PFSK-1 (cell line): Measurements from ENCODE around the gene SPEM1.

ENCODE experiments used
- FOXP2 ChIP-seq: optimal IDR thresholded peaks from 2 replicates; pipeline ENCODE3; 2011; ENCODE audit warnings: borderline replicate concordance, control low read depth, inconsistent platforms; ENCODE audit not compliant: insufficient read depth; ENCODE audit errors: extremely low read length, extremely low read depth
- POLR2AphosphoS5 ChIP-seq: IDR thresholded peaks from 2 replicates; pipeline ENCODE4 v1.6.1; 2012; ENCODE audit warnings: low read depth, mild to moderate bottlenecking, control low read depth, low read length, moderate library complexity
- SIN3A ChIP-seq: IDR thresholded peaks from 2 replicates; pipeline ENCODE4 v1.6.1; 2012; ENCODE audit warnings: mild to moderate bottlenecking, low read length, moderate library complexity, borderline replicate concordance; ENCODE audit not compliant: insufficient read depth
- TAF1 ChIP-seq: IDR thresholded peaks from 2 replicates; pipeline ENCODE4 v1.6.1; 2012; ENCODE audit warnings: low read length, control low read depth, borderline replicate concordance; ENCODE audit not compliant: insufficient read depth
- TF ChIP-seq, protein P1 (sequence below), 2 experiments: IDR thresholded peaks; 2 replicates each; pipeline versions ENCODE4 v1.6.1 to v1.8.0; 2011 to 2012; ENCODE audit warnings: low read depth in 2 of 2, low read length in 2 of 2, control low read depth in 1 of 2, inconsistent platforms in 1 of 2, mild to moderate bottlenecking in 1 of 2, moderate library complexity in 1 of 2; ENCODE audit not compliant: insufficient read depth in 1 of 2

SPEM1 gene

DNA sequence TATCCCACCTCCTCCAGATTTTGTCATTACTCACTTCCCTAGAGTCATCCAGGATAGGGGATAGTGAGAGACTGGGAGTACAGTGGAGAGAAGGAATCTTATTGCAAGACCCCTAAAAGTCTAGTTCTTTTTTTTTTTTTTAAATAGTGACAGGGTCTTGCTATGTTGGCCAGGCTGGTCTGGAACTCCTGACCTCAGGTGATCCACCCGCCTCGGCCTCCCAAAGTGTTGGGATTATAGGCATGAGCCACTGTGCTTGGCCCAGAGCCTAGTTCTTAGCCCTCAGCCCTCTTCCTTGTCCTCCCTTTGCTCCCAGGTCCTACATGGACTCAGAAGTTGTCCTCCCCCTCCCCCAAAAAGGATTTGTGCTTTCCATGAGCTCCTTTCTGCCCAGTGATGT is 22.0 kb downstream of the SPEM1 start:
- TF ChIP-seq FOXP2: no peak
- TF ChIP-seq, protein P1, sequence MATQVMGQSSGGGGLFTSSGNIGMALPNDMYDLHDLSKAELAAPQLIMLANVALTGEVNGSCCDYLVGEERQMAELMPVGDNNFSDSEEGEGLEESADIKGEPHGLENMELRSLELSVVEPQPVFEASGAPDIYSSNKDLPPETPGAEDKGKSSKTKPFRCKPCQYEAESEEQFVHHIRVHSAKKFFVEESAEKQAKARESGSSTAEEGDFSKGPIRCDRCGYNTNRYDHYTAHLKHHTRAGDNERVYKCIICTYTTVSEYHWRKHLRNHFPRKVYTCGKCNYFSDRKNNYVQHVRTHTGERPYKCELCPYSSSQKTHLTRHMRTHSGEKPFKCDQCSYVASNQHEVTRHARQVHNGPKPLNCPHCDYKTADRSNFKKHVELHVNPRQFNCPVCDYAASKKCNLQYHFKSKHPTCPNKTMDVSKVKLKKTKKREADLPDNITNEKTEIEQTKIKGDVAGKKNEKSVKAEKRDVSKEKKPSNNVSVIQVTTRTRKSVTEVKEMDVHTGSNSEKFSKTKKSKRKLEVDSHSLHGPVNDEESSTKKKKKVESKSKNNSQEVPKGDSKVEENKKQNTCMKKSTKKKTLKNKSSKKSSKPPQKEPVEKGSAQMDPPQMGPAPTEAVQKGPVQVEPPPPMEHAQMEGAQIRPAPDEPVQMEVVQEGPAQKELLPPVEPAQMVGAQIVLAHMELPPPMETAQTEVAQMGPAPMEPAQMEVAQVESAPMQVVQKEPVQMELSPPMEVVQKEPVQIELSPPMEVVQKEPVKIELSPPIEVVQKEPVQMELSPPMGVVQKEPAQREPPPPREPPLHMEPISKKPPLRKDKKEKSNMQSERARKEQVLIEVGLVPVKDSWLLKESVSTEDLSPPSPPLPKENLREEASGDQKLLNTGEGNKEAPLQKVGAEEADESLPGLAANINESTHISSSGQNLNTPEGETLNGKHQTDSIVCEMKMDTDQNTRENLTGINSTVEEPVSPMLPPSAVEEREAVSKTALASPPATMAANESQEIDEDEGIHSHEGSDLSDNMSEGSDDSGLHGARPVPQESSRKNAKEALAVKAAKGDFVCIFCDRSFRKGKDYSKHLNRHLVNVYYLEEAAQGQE (IDR thresholded peaks at IDR 0.05; ENCODE audit: insufficient read depth in 1 of 2, low read depth in 2 of 2, low read length in 2 of 2): no peak
- TF ChIP-seq TAF1: no peak
- no peak for TF ChIP-seq POLR2AphosphoS5
- no peak for TF ChIP-seq SIN3A

DNA sequence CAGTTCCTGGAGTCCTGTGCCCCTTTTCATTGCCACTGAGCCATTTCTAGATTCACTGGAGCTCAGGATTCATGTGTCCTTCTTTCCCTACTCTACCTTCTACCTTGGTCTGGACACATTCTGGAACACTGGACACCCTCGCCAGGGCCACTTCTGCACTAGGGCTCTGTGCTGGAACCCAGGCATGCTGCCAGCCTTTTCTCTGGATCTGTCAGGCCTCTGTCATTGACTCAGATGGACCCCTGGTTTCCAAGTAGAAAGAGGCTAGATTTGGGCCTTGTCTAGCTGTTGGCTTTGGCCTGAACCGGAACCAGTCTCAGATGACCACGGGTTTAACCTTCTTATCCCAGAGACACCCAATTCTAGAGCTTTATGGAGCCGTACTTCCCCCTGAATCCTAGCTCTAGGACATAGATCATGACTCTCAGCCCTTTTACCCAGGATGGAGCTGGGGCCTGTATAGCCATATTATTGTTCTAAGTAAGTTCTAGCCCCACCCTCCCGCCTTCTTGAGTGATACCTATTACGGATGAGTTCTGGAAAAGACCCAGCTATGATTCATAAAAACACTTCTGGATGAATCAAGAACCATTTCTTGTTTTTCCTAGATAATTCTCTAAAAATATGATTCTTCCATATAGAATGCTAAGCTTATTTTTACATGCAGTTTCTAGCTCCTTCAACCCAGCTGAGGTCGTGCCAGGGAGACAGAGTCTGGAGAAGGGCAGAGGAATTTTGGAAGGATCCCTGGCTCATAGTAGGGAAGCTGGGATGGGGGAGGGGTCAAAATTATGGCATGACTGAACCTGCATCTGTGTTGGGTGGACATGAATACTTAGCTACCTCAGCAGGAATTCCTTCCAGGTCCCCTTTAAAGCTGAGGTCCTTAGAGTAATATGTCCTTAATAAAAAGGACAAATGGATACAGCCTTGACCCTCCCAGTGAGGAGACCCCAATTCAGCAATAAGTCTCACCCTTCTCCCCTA is 23.7 kb downstream of the SPEM1 start:
- TF ChIP-seq TAF1 (no peak), POLR2AphosphoS5 (no peak)
- TF ChIP-seq, protein P1 (IDR thresholded peaks at IDR 0.05; ENCODE audit: insufficient read depth in 1 of 2, low read depth in 2 of 2, low read length in 2 of 2): no peak

DNA sequence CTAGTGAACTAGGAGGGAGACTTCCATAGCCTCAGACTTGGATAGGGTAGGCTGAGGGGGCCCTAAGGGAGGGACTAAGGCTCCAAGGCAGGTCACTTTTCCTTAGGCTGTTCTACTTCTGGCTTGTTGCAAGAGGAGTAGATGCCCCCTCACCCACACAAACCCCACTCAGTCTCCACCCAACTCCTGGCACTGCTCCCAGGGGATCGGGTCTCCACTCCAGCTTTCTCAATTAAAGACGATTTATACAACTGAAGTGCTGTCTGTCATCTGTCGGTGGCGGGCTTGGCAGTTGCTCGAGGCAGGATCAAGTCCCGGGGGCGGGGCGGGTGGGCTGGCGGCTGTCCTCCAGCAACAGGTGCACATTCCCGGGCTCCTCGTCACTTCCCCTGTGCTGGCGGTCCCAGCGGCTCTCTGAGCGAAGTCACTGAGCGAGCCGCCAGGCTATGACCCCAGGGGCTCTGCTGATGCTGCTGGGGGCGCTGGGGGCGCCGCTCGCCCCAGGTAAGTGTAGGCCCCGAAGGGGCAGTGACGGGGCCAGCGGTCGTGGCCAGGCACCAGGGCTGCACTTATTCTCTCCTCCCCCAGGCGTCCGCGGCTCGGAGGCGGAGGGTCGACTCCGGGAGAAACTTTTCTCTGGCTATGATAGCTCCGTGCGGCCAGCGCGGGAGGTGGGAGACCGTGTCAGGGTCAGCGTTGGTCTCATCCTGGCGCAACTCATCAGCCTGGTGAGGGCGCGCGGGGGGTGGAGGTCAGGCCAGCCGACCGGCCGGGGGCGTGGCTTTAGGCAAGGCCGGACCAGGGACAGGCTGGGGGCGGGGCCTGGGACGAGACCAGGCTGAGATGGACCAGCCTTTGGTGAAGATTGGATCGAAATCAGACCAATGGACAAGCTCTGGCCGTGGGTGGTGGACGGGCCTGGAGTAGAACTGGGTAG is 24.8 kb downstream of the SPEM1 start, which contains the start of gene CHRNB1:
CHRNB1 (plus strand) TSS at position 380 of the 937 bp plus-strand sequence; CDS start at position 447, 67 bp downstream.
- TF ChIP-seq, protein P1 (IDR thresholded peaks at IDR 0.05; ENCODE audit: insufficient read depth in 1 of 2, low read depth in 2 of 2, low read length in 2 of 2): no peak
- TF ChIP-seq POLR2AphosphoS5 (no peak), TAF1 (no peak), SIN3A (no peak), FOXP2 (no peak)

DNA sequence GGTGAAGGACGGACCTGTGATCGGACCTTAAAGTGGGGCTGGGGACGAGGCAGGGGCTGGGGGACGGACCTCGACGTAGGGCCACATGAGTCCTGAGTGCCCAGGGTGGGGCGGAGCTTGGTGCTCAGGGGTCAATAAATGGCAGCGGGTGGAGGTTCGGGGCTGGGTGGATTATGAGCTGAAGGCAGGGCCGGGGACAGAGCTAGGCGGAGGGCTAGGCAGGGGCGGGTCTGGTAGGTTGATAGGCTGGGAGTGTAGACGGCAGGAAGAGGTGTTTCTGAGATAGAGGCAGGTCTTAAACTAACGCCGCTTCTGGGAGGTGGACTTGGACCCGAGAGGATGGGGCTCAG is 25.5 kb downstream of the SPEM1 start:
- TF ChIP-seq POLR2AphosphoS5 (no peak), FOXP2 (no peak), TAF1 (no peak), SIN3A (no peak)
- TF ChIP-seq, protein P1 (IDR thresholded peaks at IDR 0.05; ENCODE audit: insufficient read depth in 1 of 2, low read depth in 2 of 2, low read length in 2 of 2): no peak
